ENCODE results near the gene CRADD.

DNA sequence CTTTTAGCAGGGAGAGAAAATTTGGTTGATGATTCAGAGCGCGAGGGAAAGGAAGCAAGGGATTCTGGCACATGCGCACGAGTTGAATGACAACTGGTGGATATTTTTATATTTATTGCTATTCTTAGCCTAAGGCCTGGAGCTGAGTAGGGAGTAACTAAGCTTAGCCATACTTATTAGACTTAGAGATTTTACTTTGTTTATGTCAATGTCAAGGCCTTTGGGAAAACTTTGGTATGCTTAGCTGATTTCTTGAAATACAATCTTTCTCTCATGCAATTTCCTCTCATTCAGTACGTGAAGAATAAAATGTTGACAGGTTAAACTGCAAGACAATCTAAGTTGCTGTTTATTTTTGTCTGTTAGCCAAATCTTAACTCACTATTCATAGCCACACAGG is 101.1 kb downstream of the CRADD start:
- TF ChIP-seq, protein P1, sequence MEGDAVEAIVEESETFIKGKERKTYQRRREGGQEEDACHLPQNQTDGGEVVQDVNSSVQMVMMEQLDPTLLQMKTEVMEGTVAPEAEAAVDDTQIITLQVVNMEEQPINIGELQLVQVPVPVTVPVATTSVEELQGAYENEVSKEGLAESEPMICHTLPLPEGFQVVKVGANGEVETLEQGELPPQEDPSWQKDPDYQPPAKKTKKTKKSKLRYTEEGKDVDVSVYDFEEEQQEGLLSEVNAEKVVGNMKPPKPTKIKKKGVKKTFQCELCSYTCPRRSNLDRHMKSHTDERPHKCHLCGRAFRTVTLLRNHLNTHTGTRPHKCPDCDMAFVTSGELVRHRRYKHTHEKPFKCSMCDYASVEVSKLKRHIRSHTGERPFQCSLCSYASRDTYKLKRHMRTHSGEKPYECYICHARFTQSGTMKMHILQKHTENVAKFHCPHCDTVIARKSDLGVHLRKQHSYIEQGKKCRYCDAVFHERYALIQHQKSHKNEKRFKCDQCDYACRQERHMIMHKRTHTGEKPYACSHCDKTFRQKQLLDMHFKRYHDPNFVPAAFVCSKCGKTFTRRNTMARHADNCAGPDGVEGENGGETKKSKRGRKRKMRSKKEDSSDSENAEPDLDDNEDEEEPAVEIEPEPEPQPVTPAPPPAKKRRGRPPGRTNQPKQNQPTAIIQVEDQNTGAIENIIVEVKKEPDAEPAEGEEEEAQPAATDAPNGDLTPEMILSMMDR (IDR thresholded peaks at IDR 0.05) = no peak
- TF ChIP-seq POLR2A (IDR thresholded peaks at IDR 0.05) = no peak
